ENCODE measurements around the gene WDR20. TPM values are rescaled to one million over a fixed set of nuclear protein-coding genes. Genes with fewer than 3 reads are reported as not detected.

The WDR20 gene
- total RNA-seq, 2 experiments from 2014 or later = 13.3 to 31.0 TPM

GRCh38 chr14:102184316-102185035, 44.8 kb downstream of the WDR20 start:
- Histone ChIP-seq H3K36me3 (ENCODE audit: insufficient read depth, low read length) (peaks cover 4% of the 10 kb centered on the region; the same call in 1 of the 2 replicates), H3K4me2 (ENCODE audit: low read length) (no peak overlapping the region), H3K4me3 (ENCODE audit: low read depth, low read length, poor library complexity, severe bottlenecking) (no peak overlapping the region), H3K79me2 (ENCODE audit: insufficient read depth, low read depth, low read length) (peaks cover 72% of the 10 kb centered on the region; the same call in 1 of the 2 replicates), H3K9me2 (ENCODE audit: insufficient read depth, low read length) (no peaks in the 10 kb centered on the region), H3K4me1 (ENCODE audit: insufficient read depth, low read length, poor library complexity, severe bottlenecking) (peaks cover 23% of the 10 kb centered on the region), H3K9me3 (ENCODE audit: low read length) (no peaks in the 10 kb centered on the region), H2AFZ (ENCODE audit: low read length) (no peak overlapping the region), H3K27ac (ENCODE audit: low read depth, low read length, poor library complexity, severe bottlenecking) (no peak overlapping the region), H4K20me1 (ENCODE audit: insufficient read depth, low read length) (peaks cover 26% of the 10 kb centered on the region; the same call in 1 of the 2 replicates)
- POLR2A ChIA-PET = interaction anchor here (1.0 to 1.2 kb wide), 2 partner anchors 14 to 37 kb away, joined by 3 read pairs; no protein-coding TSS in a partner anchor
- DNase-seq (ENCODE audit: low spot score) = no peak
- CTCF ChIA-PET (ENCODE audit: unreplicated experiment) = interaction anchor here (0.8 kb wide), 1 partner anchor 11 kb away, joined by 3 read pairs; no protein-coding TSS in a partner anchor
- TF ChIP-seq CTCF (conservative IDR thresholded peaks at IDR 0.05; ENCODE audit: low read length) = no peak
- TF ChIP-seq EZH2phosphoT487 (IDR thresholded peaks at IDR 0.05; ENCODE audit: borderline replicate concordance, low read depth, low read length) = no peak
- intact Hi-C loops (cut with micrococcal nuclease; ENCODE audit: unreplicated experiment) = no loop called here
- no TSS peak for BruUV-seq (replicated peaks)

GRCh38 chr14:102185360-102185759, 45.7 kb downstream of the WDR20 start:
- H3K4me1 ChIP-seq (ENCODE audit: insufficient read depth, low read length, poor library complexity, severe bottlenecking) = peaks cover 14% of the 10 kb centered on the region
- H3K36me3 ChIP-seq (ENCODE audit: insufficient read depth, low read length) = peaks cover 4% of the 10 kb centered on the region; the same call in 1 of the 2 replicates
- H3K4me2 ChIP-seq (ENCODE audit: low read length) = no peak overlapping the region
- no peak overlapping the region for H3K4me3 ChIP-seq (ENCODE audit: low read depth, low read length, poor library complexity, severe bottlenecking)
- CTCF ChIA-PET (ENCODE audit: unreplicated experiment) = no interaction called here
- H4K20me1 ChIP-seq (ENCODE audit: insufficient read depth, low read length) = peaks cover 22% of the 10 kb centered on the region; the same call in 1 of the 2 replicates
- no peak for TF ChIP-seq CTCF (conservative IDR thresholded peaks at IDR 0.05; ENCODE audit: low read length)
- H3K79me2 ChIP-seq (ENCODE audit: insufficient read depth, low read depth, low read length) = peaks cover 69% of the 10 kb centered on the region; the same call in 1 of the 2 replicates
- no peak for DNase-seq (ENCODE audit: low spot score)
- no peaks in the 10 kb centered on the region for H3K9me2 ChIP-seq (ENCODE audit: insufficient read depth, low read length)
- H2AFZ ChIP-seq (ENCODE audit: low read length) = no peak overlapping the region
- POLR2A ChIA-PET = interaction anchor here (1.0 kb wide), 1 partner anchor 36 kb away, joined by 3 read pairs; no protein-coding TSS in a partner anchor
- H3K9me3 ChIP-seq (ENCODE audit: low read length) = no peaks in the 10 kb centered on the region
- intact Hi-C loops (cut with micrococcal nuclease; ENCODE audit: unreplicated experiment) = no loop called here
- BruUV-seq (replicated peaks) = no TSS peak
- H3K27ac ChIP-seq (ENCODE audit: low read depth, low read length, poor library complexity, severe bottlenecking) = no peak overlapping the region

- no TSS peak for BruUV-seq (replicated peaks)
- no peak for DNase-seq (ENCODE audit: low spot score)
- H3K9me3 ChIP-seq (ENCODE audit: low read length) = no peaks in the 10 kb centered on the region
- TF ChIP-seq CTCF (conservative IDR thresholded peaks at IDR 0.05; ENCODE audit: low read length) (no peak), EZH2phosphoT487 (IDR thresholded peaks at IDR 0.05; ENCODE audit: borderline replicate concordance, low read depth, low read length) (no peak)
- H3K27ac ChIP-seq (ENCODE audit: low read depth, low read length, poor library complexity, severe bottlenecking) = no peak overlapping the region
- peaks cover 55% of the 10 kb centered on the region; the same call in 1 of the 2 replicates for H3K79me2 ChIP-seq (ENCODE audit: insufficient read depth, low read depth, low read length)
- H3K4me3 ChIP-seq (ENCODE audit: low read depth, low read length, poor library complexity, severe bottlenecking) = no peak overlapping the region
- H3K4me1 ChIP-seq (ENCODE audit: insufficient read depth, low read length, poor library complexity, severe bottlenecking) = peaks cover 5% of the 10 kb centered on the region
- no peak overlapping the region for H2AFZ ChIP-seq (ENCODE audit: low read length)
- intact Hi-C loops (cut with micrococcal nuclease; ENCODE audit: unreplicated experiment) = no loop called here
- peaks cover 22% of the 10 kb centered on the region; the same call in 1 of the 2 replicates for H4K20me1 ChIP-seq (ENCODE audit: insufficient read depth, low read length)
- ChIA-PET POLR2A (no interaction called here), CTCF (ENCODE audit: unreplicated experiment) (no interaction called here)
- H3K36me3 ChIP-seq (ENCODE audit: insufficient read depth, low read length) = peaks cover 4% of the 10 kb centered on the region; the same call in 1 of the 2 replicates
- H3K4me2 ChIP-seq (ENCODE audit: low read length) = no peak overlapping the region
- H3K9me2 ChIP-seq (ENCODE audit: insufficient read depth, low read length) = no peaks in the 10 kb centered on the region
Observed at GRCh38 chr14:102187044-102187443, 47.3 kb downstream of the WDR20 start.
